Natural killer cell (primary cell): ENCODE measurements around the gene CCDC85A. TPM values are rescaled to one million over a fixed set of nuclear protein-coding genes. Genes with fewer than 3 reads are reported as not detected.

ENCODE experiments used
- ATAC-seq, 3 donors: fragments of 150-1000 bp in 2 of 3; fragments of 200-7000 bp in 1 of 3; cut with Tn5 transposase; 1 replicate in 1 of 3; 2 replicates in 2 of 3; pipeline ENCODE4 v1.10.0; 2021; ENCODE audit warnings: mild to moderate bottlenecking in 2 of 3, moderate library complexity in 2 of 3
- DNase-seq, 2 donors: peaks; one replicate each; pipeline versions ENCODE4 v3.0.0 to v3.0.0-alpha.2; 2013 to 2021; ENCODE audit warnings: mixed read lengths in 1 of 2
- H3K27ac ChIP-seq: one replicate; pipeline ENCODE4 v1.5.1; 2013; ENCODE audit warnings: mild to moderate bottlenecking, low read length
- H3K27me3 ChIP-seq: one replicate; pipeline ENCODE4 v1.6.1; 2013; ENCODE audit warnings: low read length; ENCODE audit not compliant: control insufficient read depth, insufficient read depth
- H3K36me3 ChIP-seq: one replicate; pipeline ENCODE4 v1.6.1; 2013; ENCODE audit warnings: low read length; ENCODE audit not compliant: control insufficient read depth, insufficient read depth
- H3K4me1 ChIP-seq: one replicate; pipeline ENCODE4 v1.6.1; 2013; ENCODE audit warnings: low read length; ENCODE audit not compliant: control insufficient read depth, insufficient read depth
- H3K4me3 ChIP-seq: one replicate; pipeline ENCODE4 v1.5.1; 2013; ENCODE audit warnings: low read length
- H3K9me3 ChIP-seq: one replicate; pipeline ENCODE4 v1.6.1; 2013; ENCODE audit warnings: low read length; ENCODE audit not compliant: control insufficient read depth, insufficient read depth
- H3K27ac Mint-ChIP-seq, 2 donors: one replicate each; pipeline ENCODE4 v1.8.0; 2022; ENCODE audit warnings: mild to moderate bottlenecking in 2 of 2, mixed read lengths in 2 of 2, moderate library complexity in 1 of 2
- H3K27me3 Mint-ChIP-seq, 2 donors: one replicate each; pipeline ENCODE4 v1.8.0; 2022; ENCODE audit warnings: low read depth in 2 of 2, mixed read lengths in 2 of 2
- H3K36me3 Mint-ChIP-seq: one replicate; pipeline ENCODE4 v1.8.0; 2022; ENCODE audit warnings: mixed read lengths
- H3K4me1 Mint-ChIP-seq, 2 donors: one replicate each; pipeline ENCODE4 v1.8.0; 2022; ENCODE audit warnings: mixed read lengths in 2 of 2
- H3K4me3 Mint-ChIP-seq: one replicate; pipeline ENCODE4 v1.8.0; 2022; ENCODE audit warnings: mild to moderate bottlenecking, moderate library complexity, mixed read lengths
- H3K9me3 Mint-ChIP-seq, 2 donors: one replicate each; pipeline ENCODE4 v1.8.0; 2022; ENCODE audit warnings: mixed read lengths in 2 of 2
- whole genome bisulfite sequencing: methylation state at CpG from one replicate; pipeline ENCODE4 v1.1.7; 2013; ENCODE audit warnings: missing lambda C conversion rate; ENCODE audit not compliant: insufficient coverage; 5-methylcytosine and 5-hydroxymethylcytosine counted together
- intact Hi-C: fragments of 100-400 bp; cut with micrococcal nuclease; formaldehyde crosslinking; loops from one replicate; pipeline ENCODE4 v1.14.2; 2022
- total RNA-seq, 4 donors: library from RNA; stranded (reverse); fragments of 120-200 nt in 1 of 4; gene quantifications; one replicate each; pipeline versions ENCODE4 v1.2.3 to v1.2.4, GENCODE V29; 2013 to 2022
- TF ChIP-seq, protein P1 (sequence below): fragments of 200-600 bp; IDR thresholded peaks from one replicate; pipeline ENCODE4 v1.8.0; 2022; ENCODE audit warnings: antibody characterized with exemption

Gene CCDC85A
- total RNA-seq, 3 donors from 2014 or later (not counting 1 experiment from before 2014, with no cell fraction given), result not detected

DNA sequence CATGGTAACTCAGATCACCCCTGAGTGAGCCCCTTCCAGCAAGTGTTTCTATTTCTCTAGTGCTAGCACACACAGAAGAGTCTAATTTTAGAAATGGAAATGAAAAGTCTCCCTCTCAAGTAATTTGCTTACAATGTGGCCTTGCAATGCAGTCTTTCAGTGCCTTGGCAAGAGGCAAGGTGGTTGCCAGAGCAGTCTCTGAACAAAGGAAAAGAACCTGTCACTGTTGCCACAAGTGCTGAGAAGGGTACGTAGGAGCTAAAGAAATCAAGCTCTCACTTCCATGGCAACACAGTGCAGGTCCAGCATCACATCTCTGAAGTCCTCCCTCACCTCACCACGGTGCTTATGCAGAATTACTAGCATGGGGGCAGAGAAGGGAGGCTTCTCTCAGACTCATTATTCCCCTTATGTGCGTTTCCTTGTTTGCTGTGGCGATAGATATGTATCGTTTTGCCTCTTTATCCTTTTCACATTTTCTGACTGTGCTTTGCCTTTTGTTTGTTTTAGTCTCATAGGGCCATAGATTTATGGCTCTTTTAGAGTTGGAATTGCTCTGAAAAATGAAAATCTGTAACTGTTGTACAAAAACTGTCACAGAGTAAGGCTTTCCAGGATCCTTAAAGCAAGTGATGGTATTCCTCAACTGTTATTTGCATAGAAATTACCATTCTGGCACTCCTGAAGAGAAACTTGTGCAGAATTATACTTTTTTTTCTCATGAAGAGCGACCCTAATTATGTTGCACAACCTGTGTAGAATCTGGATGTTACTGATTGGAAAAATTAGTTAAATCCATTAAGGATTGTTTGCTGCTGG lies 164.8 kb downstream of the CCDC85A start:
- H3K4me3 Mint-ChIP-seq, result no peak overlapping the region
- Histone ChIP-seq H3K9me3 (no peaks in the 10 kb centered on the region), H3K4me3 (no peak overlapping the region), H3K27ac (no peak overlapping the region), H3K27me3 (no peaks in the 10 kb centered on the region), H3K4me1 (no peaks in the 10 kb centered on the region), H3K36me3 (no peaks in the 10 kb centered on the region)
- TF ChIP-seq, protein P1, sequence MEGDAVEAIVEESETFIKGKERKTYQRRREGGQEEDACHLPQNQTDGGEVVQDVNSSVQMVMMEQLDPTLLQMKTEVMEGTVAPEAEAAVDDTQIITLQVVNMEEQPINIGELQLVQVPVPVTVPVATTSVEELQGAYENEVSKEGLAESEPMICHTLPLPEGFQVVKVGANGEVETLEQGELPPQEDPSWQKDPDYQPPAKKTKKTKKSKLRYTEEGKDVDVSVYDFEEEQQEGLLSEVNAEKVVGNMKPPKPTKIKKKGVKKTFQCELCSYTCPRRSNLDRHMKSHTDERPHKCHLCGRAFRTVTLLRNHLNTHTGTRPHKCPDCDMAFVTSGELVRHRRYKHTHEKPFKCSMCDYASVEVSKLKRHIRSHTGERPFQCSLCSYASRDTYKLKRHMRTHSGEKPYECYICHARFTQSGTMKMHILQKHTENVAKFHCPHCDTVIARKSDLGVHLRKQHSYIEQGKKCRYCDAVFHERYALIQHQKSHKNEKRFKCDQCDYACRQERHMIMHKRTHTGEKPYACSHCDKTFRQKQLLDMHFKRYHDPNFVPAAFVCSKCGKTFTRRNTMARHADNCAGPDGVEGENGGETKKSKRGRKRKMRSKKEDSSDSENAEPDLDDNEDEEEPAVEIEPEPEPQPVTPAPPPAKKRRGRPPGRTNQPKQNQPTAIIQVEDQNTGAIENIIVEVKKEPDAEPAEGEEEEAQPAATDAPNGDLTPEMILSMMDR, result no peak
- ATAC-seq (no peak), DNase-seq (no peak)
- H3K27me3 Mint-ChIP-seq, result no peaks in the 10 kb centered on the region
- intact Hi-C loops, result no loop called here
- H3K27ac Mint-ChIP-seq, result no peak overlapping the region
- H3K9me3 Mint-ChIP-seq, result peaks cover 3 to 5% of the 10 kb centered on the region in 2 donors
- H3K4me1 Mint-ChIP-seq, result no peaks in the 10 kb centered on the region
- no peaks in the 10 kb centered on the region for H3K36me3 Mint-ChIP-seq
- 80% methylated on average over 6 of the region's 6 CpGs for WGBS

DNA sequence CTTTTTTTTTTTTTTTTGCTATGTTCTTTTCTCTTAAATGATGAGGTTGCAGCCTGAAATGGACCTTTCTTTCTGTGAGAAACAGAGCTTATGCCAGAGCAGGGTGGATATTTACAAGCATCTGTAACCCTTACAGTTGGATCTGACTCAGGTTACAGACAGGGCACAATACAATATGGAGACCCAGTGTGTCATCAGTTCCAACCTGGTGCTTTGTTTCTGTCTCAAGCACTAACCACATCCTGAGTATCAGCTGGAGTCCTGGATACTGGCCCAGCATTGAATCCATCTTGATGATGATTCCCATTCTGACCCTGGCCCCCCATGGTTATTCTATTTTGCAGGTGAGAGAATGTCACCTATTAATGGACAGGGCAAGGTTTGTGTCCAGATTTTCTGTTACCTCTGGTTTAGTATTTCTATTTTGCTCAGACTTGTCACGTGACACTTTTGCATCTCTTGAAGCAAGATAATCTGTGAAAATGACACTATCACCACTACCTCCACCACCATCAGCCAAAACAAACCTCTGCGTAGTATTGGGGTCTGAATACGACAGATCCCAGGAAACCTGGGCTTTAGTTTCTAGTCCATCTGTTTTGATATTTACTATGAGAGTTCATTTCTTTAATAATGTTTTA lies 174.0 kb downstream of the CCDC85A start:
- Histone ChIP-seq H3K36me3 (no peaks in the 10 kb centered on the region), H3K4me1 (no peaks in the 10 kb centered on the region), H3K9me3 (peaks cover 5% of the 10 kb centered on the region), H3K4me3 (no peak overlapping the region), H3K27me3 (no peaks in the 10 kb centered on the region), H3K27ac (no peak overlapping the region)
- ATAC-seq (no peak), DNase-seq (no peak)
- no peaks in the 10 kb centered on the region for H3K27me3 Mint-ChIP-seq
- peaks cover 7 to 9% of the 10 kb centered on the region in 2 donors for H3K9me3 Mint-ChIP-seq
- intact Hi-C loops, result no loop called here
- TF ChIP-seq, protein P1, result no peak
- no peaks in the 10 kb centered on the region for H3K4me1 Mint-ChIP-seq
- H3K4me3 Mint-ChIP-seq, result no peak overlapping the region
- no peaks in the 10 kb centered on the region for H3K36me3 Mint-ChIP-seq
- no peak overlapping the region for H3K27ac Mint-ChIP-seq
- 75% methylated on average over 1 of the region's 3 CpGs for WGBS

DNA sequence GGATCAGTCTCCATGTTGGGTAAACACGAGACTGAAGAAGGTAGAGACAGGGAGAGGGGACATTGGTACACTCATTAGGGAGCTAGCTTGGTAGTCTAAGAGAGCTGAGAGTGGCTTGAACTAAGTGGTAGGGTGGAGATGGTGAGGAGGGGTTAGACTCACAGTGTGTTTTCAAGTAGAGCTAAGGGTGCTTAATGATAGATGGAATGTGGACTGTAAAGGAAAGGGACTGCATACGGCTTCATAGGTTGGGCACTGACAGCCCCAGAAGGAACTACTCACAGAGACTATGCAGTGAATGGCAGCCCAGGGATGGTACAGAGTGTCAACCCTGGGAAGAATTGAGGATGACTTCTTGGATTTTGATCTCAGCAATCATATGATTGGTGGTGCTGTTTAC lies 178.1 kb downstream of the CCDC85A start:
- Mint-ChIP-seq H3K27me3 (no peaks in the 10 kb centered on the region), H3K36me3 (peaks cover 10% of the 10 kb centered on the region), H3K4me3 (no peak overlapping the region), H3K9me3 (peaks cover 11 to 18% of the 10 kb centered on the region in 2 donors), H3K27ac (no peak overlapping the region), H3K4me1 (no peaks in the 10 kb centered on the region)
- H3K4me1 ChIP-seq, result no peaks in the 10 kb centered on the region
- intact Hi-C loops, result no loop called here
- WGBS, result 82% methylated on average over 2 of the region's 2 CpGs
- ATAC-seq (no peak), DNase-seq (no peak)
- TF ChIP-seq, protein P1, result no peak
- no peaks in the 10 kb centered on the region for H3K36me3 ChIP-seq
- no peaks in the 10 kb centered on the region for H3K27me3 ChIP-seq
- H3K4me3 ChIP-seq, result no peak overlapping the region
- H3K9me3 ChIP-seq, result peaks cover 2% of the 10 kb centered on the region
- no peak overlapping the region for H3K27ac ChIP-seq
